Keratinocyte (primary cell): ENCODE data around the gene MRPS33.

ENCODE experiments used
- EZH2 ChIP-seq: IDR thresholded peaks from one replicate; pipeline ENCODE4 v1.6.1; 2012; ENCODE audit warnings: inconsistent platforms, mild to moderate bottlenecking, low read length, moderate library complexity
- TF ChIP-seq, protein P1 (sequence below), 3 experiments: IDR thresholded peaks in 1 of 3; conservative IDR thresholded peaks in 1 of 3; optimal IDR thresholded peaks in 1 of 3; 2 replicates in 2 of 3; 3 replicates in 1 of 3; pipeline versions ENCODE3 to v1.5.1; 2011; ENCODE audit warnings: low read length in 3 of 3, mild to moderate bottlenecking in 3 of 3, moderate library complexity in 2 of 3, control low read depth in 1 of 3, inconsistent platforms in 1 of 3; ENCODE audit not compliant: insufficient read depth in 2 of 3; ENCODE audit errors: extremely low read depth in 1 of 3

DNA sequence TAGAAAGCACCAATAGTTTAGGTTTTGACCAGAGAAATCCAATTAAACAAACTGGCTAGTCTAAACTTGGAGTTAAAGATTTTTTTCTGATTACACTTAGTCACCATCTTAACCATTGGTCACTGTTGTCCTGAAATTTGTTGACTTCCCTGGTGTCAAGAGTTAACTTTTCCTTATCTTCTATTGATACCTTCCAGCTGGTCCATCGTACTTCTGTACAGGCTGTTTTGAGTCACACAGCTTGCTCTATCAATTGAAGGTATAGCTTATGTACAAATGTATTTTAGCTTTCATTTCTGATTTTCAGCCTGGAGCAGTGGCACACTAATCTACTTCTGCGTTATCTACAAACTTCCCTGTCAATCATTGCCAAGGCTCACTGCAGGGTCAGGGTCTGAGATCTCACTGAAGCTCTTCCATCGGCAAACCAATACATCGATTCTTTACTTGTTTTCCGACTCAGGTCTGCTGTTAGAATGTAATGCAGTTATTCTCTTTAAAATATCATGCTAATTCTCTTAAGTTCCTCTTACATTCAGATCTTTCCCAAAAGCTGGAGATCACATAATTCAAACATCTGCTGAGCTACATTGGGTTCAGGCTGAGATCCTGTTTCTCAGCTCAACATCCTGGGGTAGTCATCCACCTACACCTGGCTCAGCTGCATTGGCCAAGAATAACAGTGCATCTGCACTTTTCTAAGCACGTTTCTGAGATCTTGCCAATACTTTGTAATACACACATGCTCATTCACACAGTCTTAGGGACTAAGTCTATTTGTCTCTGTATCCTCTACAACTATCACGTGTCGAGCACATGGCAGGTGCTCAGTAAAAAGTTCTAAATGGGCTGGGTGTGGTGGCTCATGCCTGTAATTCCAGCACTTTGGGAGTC is 11.3 kb downstream of the MRPS33 start:
- TF ChIP-seq EZH2 = no peak
- TF ChIP-seq, protein P1, sequence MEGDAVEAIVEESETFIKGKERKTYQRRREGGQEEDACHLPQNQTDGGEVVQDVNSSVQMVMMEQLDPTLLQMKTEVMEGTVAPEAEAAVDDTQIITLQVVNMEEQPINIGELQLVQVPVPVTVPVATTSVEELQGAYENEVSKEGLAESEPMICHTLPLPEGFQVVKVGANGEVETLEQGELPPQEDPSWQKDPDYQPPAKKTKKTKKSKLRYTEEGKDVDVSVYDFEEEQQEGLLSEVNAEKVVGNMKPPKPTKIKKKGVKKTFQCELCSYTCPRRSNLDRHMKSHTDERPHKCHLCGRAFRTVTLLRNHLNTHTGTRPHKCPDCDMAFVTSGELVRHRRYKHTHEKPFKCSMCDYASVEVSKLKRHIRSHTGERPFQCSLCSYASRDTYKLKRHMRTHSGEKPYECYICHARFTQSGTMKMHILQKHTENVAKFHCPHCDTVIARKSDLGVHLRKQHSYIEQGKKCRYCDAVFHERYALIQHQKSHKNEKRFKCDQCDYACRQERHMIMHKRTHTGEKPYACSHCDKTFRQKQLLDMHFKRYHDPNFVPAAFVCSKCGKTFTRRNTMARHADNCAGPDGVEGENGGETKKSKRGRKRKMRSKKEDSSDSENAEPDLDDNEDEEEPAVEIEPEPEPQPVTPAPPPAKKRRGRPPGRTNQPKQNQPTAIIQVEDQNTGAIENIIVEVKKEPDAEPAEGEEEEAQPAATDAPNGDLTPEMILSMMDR (optimal IDR thresholded peaks at IDR 0.05 in 1 of 3, IDR thresholded peaks at IDR 0.05 in 1 of 3, conservative IDR thresholded peaks at IDR 0.05 in 1 of 3; ENCODE audit: extremely low read depth in 1 of 3, insufficient read depth in 2 of 3, low read length in 3 of 3) = no peak
